ENCODE measurements around the gene ANKRD53. TPM values are rescaled to one million over a fixed set of nuclear protein-coding genes. Genes with fewer than 3 reads are reported as not detected.

ANKRD53 gene
- total and polyA plus RNA-seq, 4 donors = 0.63 to 2.5 (median 0.76) TPM

DNA sequence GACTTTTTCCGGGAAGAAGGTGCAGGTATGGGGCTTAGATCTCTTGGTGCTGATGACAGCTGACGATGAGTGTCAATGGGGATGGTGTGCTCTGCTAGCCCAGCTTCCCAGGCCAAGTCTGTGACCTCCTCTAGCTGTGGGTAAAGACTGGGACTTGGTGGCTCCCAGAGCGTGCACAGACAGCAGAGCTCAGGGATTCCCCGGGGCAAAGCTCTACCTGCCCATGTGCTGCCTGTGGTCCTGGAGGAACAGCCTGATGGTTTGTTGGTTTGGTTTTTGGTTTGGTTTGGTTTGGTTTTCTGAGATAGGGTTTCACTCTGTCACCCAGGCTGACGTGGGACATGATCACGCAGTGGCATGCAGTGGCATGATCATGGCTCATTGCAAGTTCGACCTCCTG lies 23.5 kb upstream of the ANKRD53 start:
- Histone ChIP-seq H3K4me1 (ENCODE audit: control insufficient read depth in 5 of 5, insufficient read depth in 5 of 5, low read length in 5 of 5) (peaks cover 0 to 3% (median 0%) of the 10 kb centered on the region in 5 donors), H3K27me3 (ENCODE audit: control insufficient read depth in 3 of 3, insufficient read depth in 3 of 3, low read length in 2 of 3) (peaks cover 0 to 32% (median 10%) of the 10 kb centered on the region in 3 donors), H3K9ac (ENCODE audit: insufficient read depth in 1 of 2, low read length in 2 of 2) (no peak overlapping the region), H3K4me3 (no peak overlapping the region), H3K36me3 (ENCODE audit: control insufficient read depth in 4 of 4, insufficient read depth in 4 of 4, low read length in 4 of 4) (no peaks in the 10 kb centered on the region), H3K9me3 (ENCODE audit: control insufficient read depth in 4 of 4, insufficient read depth in 3 of 4, low read length in 3 of 4) (no peaks in the 10 kb centered on the region), H3K27ac (ENCODE audit: low read depth in 1 of 2, low read length in 1 of 2) (no peak overlapping the region)
- DNase-seq = no peak
- TF ChIP-seq, protein P1, sequence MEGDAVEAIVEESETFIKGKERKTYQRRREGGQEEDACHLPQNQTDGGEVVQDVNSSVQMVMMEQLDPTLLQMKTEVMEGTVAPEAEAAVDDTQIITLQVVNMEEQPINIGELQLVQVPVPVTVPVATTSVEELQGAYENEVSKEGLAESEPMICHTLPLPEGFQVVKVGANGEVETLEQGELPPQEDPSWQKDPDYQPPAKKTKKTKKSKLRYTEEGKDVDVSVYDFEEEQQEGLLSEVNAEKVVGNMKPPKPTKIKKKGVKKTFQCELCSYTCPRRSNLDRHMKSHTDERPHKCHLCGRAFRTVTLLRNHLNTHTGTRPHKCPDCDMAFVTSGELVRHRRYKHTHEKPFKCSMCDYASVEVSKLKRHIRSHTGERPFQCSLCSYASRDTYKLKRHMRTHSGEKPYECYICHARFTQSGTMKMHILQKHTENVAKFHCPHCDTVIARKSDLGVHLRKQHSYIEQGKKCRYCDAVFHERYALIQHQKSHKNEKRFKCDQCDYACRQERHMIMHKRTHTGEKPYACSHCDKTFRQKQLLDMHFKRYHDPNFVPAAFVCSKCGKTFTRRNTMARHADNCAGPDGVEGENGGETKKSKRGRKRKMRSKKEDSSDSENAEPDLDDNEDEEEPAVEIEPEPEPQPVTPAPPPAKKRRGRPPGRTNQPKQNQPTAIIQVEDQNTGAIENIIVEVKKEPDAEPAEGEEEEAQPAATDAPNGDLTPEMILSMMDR (IDR thresholded peaks at IDR 0.05; ENCODE audit: control extremely low read depth, extremely low read depth) = no peak
- 85 to 87% methylated on average over 7 of the region's 7 CpGs for WGBS, 2 donors
- ATAC-seq (ENCODE audit: insufficient read depth, low FRiP score) = no peak

DNA sequence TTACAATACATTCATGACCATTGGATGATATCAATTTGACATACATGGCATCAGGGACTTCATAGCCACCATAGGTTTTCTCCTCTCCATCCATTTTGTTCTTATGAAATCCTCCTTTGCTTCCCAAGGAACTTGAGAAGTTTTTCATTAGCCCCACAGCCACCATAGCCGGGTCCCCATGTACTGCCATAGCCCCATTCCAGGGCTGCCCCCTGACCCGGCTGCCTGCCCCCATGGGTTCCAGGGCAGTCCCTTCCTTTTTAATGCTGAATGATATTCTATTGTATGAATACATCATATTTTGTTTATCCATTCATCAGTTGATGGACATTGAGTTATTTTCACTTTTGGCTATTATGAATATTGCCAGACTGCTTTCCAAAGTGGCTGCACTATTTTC lies 22.3 kb upstream of the ANKRD53 start:
- Histone ChIP-seq H3K4me1 (ENCODE audit: control insufficient read depth in 5 of 5, insufficient read depth in 5 of 5, low read length in 5 of 5) (peaks cover 0 to 3% (median 0%) of the 10 kb centered on the region in 5 donors), H3K36me3 (ENCODE audit: control insufficient read depth in 4 of 4, insufficient read depth in 4 of 4, low read length in 4 of 4) (no peaks in the 10 kb centered on the region), H3K9me3 (ENCODE audit: control insufficient read depth in 4 of 4, insufficient read depth in 3 of 4, low read length in 3 of 4) (no peaks in the 10 kb centered on the region), H3K27me3 (ENCODE audit: control insufficient read depth in 3 of 3, insufficient read depth in 3 of 3, low read length in 2 of 3) (peaks cover 0 to 30% (median 10%) of the 10 kb centered on the region in 3 donors), H3K27ac (ENCODE audit: low read depth in 1 of 2, low read length in 1 of 2) (no peak overlapping the region), H3K9ac (ENCODE audit: insufficient read depth in 1 of 2, low read length in 2 of 2) (no peak overlapping the region), H3K4me3 (no peak overlapping the region)
- 87 to 94% methylated on average over 2 of the region's 2 CpGs for WGBS, 2 donors
- TF ChIP-seq, protein P1 (IDR thresholded peaks at IDR 0.05; ENCODE audit: control extremely low read depth, extremely low read depth) = no peak
- ATAC-seq (ENCODE audit: insufficient read depth, low FRiP score) (no peak), DNase-seq (no peak)

DNA sequence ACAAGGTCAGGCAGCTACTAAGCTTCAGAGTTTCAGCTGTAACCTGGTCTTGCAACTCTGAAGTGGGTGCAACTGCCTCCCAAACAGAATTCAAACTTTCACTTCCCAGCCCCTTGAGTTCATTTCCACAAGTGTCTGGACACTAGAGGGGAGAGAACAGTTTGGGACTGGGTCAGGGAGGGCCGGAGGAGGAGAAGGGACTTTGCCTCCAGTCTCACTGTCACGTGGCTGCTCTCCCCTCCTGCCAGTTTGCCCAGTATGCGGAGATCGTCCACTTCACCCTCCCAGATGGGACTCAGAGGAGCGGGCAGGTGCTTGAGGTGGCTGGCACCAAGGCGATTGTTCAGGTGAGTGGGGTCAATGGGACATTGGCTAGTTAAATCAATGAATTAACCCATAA lies 20.6 kb upstream of the ANKRD53 start:
- H3K4me1 ChIP-seq (ENCODE audit: control insufficient read depth in 5 of 5, insufficient read depth in 5 of 5, low read length in 5 of 5) = peaks cover 0 to 3% (median 0%) of the 10 kb centered on the region in 5 donors
- WGBS, 2 donors = 63 to 70% methylated on average over 6 of the region's 6 CpGs
- TF ChIP-seq, protein P1 (IDR thresholded peaks at IDR 0.05; ENCODE audit: control extremely low read depth, extremely low read depth) = no peak
- no peak overlapping the region for H3K9ac ChIP-seq (ENCODE audit: insufficient read depth in 1 of 2, low read length in 2 of 2)
- no peak for ATAC-seq (ENCODE audit: insufficient read depth, low FRiP score)
- H3K4me3 ChIP-seq = no peak overlapping the region
- peaks cover 0 to 28% (median 9%) of the 10 kb centered on the region in 3 donors for H3K27me3 ChIP-seq (ENCODE audit: control insufficient read depth in 3 of 3, insufficient read depth in 3 of 3, low read length in 2 of 3)
- H3K9me3 ChIP-seq (ENCODE audit: control insufficient read depth in 4 of 4, insufficient read depth in 3 of 4, low read length in 3 of 4) = no peaks in the 10 kb centered on the region
- H3K36me3 ChIP-seq (ENCODE audit: control insufficient read depth in 4 of 4, insufficient read depth in 4 of 4, low read length in 4 of 4) = no peaks in the 10 kb centered on the region
- no peak overlapping the region for H3K27ac ChIP-seq (ENCODE audit: low read depth in 1 of 2, low read length in 1 of 2)
- no peak for DNase-seq

DNA sequence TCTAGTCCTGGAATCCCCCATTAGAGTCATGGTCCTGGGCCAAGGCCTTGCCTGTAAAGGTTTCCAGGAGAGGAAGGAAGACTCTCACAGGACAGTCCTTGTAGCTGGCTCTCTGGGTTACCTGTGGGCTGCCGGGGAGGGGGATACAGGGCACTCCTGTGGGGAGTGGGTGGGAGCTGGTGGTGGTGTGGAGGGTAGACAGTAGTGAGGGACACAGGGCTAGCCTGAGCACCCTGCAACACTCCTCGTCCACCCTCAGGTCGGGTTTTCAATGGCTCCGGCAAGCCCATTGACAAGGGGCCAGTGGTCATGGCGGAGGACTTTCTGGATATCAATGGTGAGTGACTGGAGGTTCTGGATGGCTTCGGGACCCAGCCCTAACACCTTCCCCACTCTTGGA lies 19.7 kb upstream of the ANKRD53 start:
- ATAC-seq (ENCODE audit: insufficient read depth, low FRiP score) = no peak
- no peak overlapping the region for H3K27ac ChIP-seq (ENCODE audit: low read depth in 1 of 2, low read length in 1 of 2)
- H3K27me3 ChIP-seq (ENCODE audit: control insufficient read depth in 3 of 3, insufficient read depth in 3 of 3, low read length in 2 of 3) = peaks cover 0 to 23% (median 9%) of the 10 kb centered on the region in 3 donors
- H3K36me3 ChIP-seq (ENCODE audit: control insufficient read depth in 4 of 4, insufficient read depth in 4 of 4, low read length in 4 of 4) = no peaks in the 10 kb centered on the region
- TF ChIP-seq, protein P1 (IDR thresholded peaks at IDR 0.05; ENCODE audit: control extremely low read depth, extremely low read depth) = no peak
- WGBS, 2 donors = 95 to 97% methylated on average over 6 of the region's 6 CpGs
- DNase-seq = no peak
- H3K9ac ChIP-seq (ENCODE audit: insufficient read depth in 1 of 2, low read length in 2 of 2) = no peak overlapping the region
- no peak overlapping the region for H3K4me3 ChIP-seq
- peaks cover 0 to 3% (median 0%) of the 10 kb centered on the region in 5 donors for H3K4me1 ChIP-seq (ENCODE audit: control insufficient read depth in 5 of 5, insufficient read depth in 5 of 5, low read length in 5 of 5)
- H3K9me3 ChIP-seq (ENCODE audit: control insufficient read depth in 4 of 4, insufficient read depth in 3 of 4, low read length in 3 of 4) = no peaks in the 10 kb centered on the region

Measured in lung (tissue), 12 donors.